ENCODE results near the gene LRRC27.
"Not testable (repeated sequence)": the region's sequence is repeated elsewhere in the genome, so short reads cannot be mapped to it uniquely, and the experiment has no call there.

The LRRC27 gene

GRCh38 chr10:132313305-132313704 lies 18.7 kb upstream of the LRRC27 start:
- Histone ChIP-seq H3K27ac (no peak overlapping the region), H3K4me3 (no peak overlapping the region)
- DNase-seq (ENCODE audit: low spot score) = no peak
- TF ChIP-seq CTCF (IDR thresholded peaks at IDR 0.05) = no peak

DNA sequence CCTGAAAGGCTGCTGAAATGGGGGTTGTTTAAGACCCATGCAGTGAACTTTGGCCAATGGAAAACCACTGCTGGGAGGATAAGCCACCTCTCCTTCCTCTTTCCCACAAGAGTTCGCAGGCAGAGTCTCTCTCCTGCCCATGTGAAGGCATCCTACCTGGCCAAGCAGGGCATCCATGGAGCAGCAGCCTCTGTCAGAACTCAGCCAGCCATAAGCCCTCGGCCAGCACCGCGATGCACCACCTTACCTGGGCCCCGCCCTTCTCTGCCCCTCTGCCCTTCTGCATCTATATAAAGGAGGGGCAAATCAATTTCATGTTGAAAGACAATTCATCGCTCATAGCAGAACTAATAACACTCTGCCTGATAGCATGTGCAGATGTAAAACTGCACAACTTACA lies 18.1 kb upstream of the LRRC27 start:
- Histone ChIP-seq H3K4me3 (no peak overlapping the region), H3K27ac (no peak overlapping the region)
- DNase-seq (ENCODE audit: low spot score) = no peak
- TF ChIP-seq CTCF (IDR thresholded peaks at IDR 0.05) = no peak

GRCh38 chr10:132314336-132314735 lies 17.7 kb upstream of the LRRC27 start:
- no peak for DNase-seq (ENCODE audit: low spot score)
- no peak for TF ChIP-seq CTCF (IDR thresholded peaks at IDR 0.05)
- H3K27ac ChIP-seq = no peak overlapping the region
- no peak overlapping the region for H3K4me3 ChIP-seq

DNA sequence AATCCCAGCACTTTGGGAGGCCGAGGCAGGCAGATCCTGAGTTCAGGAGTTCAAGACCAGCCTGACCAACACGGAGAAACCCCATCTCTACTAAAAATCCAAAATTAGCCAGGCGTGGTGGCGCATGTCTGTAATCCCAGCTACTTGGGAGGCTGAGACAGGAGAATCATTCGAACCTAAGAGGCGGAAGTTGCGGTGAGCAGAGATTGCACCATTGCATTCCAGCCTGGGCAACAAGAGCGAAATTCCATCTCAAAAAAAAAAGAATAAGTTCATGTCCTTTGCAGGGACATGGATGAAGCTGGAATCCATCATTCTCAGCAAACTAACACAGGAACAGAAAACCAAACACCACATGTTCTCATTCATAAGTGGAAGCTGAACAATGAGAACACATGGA lies 17.1 kb upstream of the LRRC27 start:
- not testable (repeated sequence) for H3K27ac ChIP-seq; DNase-seq (ENCODE audit: low spot score)

GRCh38 chr10:132316133-132316532 lies 15.9 kb upstream of the LRRC27 start:
- H3K4me3 ChIP-seq = no peak overlapping the region
- no peak overlapping the region for H3K27ac ChIP-seq
- TF ChIP-seq CTCF (IDR thresholded peaks at IDR 0.05) = no peak
- DNase-seq (ENCODE audit: low spot score) = no peak

More for the DNA sequence above, 17.1 kb upstream of the LRRC27 start:
- H3K4me3 ChIP-seq = not testable (repeated sequence)

GRCh38 chr10:132317477-132317876 lies 14.5 kb upstream of the LRRC27 start:
- H3K27ac ChIP-seq; H3K4me3 ChIP-seq; DNase-seq (ENCODE audit: low spot score): not testable (repeated sequence)

GRCh38 chr10:132319853-132320653 lies 11.9 kb upstream of the LRRC27 start:
- DNase-seq (ENCODE audit: low spot score) = no peak
- no peak overlapping the region for H3K27ac ChIP-seq
- TF ChIP-seq CTCF (IDR thresholded peaks at IDR 0.05) = no peak
- no peak overlapping the region for H3K4me3 ChIP-seq

DNA sequence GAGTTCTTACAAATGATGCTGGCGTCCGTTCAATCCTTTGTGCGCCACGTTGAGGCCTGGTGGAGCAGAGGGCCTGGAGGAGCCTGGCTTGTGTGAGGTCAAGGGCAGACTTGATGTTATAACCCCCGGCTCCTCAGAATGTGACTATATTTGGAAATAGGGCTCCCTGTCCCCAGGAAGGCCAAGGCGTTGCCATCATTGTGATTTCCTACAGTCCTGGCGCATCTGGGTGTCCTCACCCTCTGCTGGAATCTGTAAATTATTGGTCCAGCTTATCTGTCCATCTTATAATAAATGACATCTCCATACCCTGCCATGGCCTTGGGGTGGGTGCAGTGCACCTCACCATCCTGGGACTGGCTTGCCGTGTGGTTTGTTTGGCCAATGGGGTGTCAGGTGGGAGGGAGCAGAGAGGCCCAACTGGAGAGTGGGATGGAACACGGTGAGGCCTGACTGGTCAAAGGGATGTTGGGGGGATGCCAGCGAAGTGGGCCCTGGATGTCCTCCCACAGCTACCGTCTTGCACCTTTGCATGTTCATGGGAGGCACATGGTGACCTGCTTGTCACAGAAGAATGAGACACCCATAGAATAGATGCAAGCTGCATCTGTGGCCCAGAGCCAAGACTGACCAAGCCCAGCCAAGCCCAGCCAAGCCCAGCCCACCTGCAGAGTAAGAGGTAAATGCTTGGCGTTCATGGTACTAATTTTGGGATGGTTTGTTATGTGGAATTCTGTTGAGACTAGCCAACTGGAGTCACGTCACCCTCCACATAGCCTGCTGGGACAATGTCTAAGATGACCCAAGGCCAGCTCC lies 11.1 kb upstream of the LRRC27 start:
- TF ChIP-seq CTCF (IDR thresholded peaks at IDR 0.05) = no peak
- no peak overlapping the region for H3K27ac ChIP-seq
- no peak overlapping the region for H3K4me3 ChIP-seq
- no peak for DNase-seq (ENCODE audit: low spot score)

Data from coronary artery (tissue), 2 donors.